Measurements from ENCODE around the gene HOXA4. TPM values are rescaled to one million over a fixed set of nuclear protein-coding genes. Genes with fewer than 3 reads are reported as not detected.

The HOXA4 gene
- total RNA-seq, 1 experiment from 2014 or later: 9.7 TPM

DNA sequence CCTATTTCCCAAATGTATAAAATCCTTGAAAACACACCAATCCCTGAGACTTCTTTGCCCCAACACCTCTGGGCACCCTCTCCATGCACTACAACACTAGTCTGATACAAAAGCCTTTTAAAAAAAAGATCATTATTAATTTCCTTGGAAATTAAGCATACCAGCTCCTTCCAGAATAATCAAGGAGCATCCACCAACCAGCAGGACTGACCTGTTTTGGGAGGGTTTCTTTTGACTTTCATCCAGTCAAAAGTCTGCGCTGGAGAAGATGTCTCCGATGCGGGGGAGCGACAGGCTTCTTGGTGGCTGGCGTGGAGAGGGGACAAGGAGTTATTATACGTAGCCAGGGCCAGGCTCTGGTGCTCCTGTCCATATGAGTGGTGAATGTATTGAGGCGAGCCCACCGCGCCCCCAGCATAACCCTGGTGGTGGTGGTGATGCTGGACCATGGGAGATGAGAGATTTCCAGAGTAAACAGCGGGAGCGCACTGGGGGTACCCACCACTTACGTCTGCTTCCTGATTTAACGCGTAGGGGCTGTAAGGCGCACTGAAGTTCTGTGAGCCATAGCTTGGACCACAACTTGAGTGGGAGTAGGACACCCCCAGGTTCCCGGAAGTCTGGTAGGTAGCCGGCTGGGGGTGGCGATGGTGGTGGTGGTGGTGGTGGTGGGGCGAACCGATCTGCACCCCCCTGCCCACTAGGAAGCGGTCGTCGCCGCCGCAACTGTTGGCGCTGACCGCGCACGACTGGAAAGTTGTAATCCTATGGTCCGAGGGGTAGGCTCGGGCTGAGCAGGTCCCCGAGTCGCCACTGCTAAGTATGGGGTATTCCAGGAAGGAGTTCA, 35.3 kb downstream of the HOXA4 start:
- DNase-seq (ENCODE audit: low read depth): no peak

DNA sequence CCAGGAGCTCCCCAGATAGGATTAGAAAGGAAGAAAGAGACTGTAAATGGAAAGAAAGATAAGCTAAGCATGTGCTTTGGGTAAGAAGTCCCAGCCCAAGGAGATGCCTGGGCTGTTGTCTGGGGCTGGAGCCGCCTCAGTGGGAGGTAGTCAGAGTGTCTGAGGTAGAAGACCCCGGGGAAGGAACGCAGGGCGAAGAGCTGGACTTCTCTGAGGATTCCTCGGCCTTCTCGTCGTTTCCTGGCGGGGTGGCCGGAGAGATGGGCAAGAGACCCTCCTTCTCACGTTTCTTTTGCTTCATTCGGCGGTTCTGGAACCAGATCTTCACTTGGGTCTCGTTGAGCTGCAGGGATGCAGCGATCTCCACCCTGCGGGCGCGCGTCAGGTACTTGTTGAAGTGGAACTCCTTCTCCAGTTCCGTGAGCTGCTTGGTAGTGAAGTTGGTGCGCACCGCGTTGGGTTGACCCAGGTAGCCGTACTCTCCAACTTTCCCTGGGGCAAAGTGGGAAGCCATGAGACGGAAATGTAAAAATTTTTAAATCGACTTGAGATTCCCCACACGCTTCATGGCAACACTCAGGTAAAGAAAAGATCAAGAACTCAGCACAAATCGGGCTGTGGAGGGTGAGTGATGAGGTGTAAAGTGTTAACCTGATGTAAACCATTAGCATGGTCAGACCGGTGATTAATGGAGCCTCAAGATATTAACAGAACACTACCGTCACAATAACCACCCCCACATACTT, 36.1 kb downstream of the HOXA4 start:
- DNase-seq (ENCODE audit: low read depth): no peak

DNA sequence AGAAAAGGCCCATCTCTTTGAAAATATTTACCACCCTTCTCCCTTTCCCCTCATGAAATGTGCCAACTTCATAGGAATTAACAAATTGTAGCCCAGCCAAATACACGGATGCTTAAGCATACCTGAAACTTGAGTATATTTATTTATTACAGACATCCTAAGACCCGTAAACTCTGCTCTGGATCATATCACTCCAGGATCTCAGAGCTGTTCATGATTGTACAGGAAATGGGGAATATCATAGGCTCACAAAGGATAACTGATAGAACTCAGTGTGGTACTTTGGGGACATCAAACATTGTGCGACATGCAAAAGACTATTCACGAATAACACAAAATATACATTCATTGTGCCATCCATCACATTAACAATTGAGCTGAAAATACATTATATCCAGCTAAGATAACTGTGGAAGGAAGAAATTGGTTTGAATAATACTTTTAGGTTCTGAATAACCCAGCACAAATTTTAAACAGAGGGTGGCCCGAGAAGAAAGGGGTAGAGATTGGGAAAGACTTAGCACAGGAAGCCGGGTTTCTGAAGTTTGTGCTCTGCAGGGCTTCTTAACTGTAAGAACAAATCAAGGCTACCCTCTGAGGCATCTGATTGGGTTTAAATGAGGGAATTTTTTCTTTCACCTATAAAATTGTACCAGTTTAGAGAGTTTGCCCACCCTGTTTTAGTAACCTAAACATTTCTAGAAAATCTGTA, 37.2 kb downstream of the HOXA4 start:
- no peak for DNase-seq (ENCODE audit: low read depth)

GRCh38 chr7:27092819-27093110, 37.8 kb downstream of the HOXA4 start:
- no peak for DNase-seq (ENCODE audit: low read depth)

DNA sequence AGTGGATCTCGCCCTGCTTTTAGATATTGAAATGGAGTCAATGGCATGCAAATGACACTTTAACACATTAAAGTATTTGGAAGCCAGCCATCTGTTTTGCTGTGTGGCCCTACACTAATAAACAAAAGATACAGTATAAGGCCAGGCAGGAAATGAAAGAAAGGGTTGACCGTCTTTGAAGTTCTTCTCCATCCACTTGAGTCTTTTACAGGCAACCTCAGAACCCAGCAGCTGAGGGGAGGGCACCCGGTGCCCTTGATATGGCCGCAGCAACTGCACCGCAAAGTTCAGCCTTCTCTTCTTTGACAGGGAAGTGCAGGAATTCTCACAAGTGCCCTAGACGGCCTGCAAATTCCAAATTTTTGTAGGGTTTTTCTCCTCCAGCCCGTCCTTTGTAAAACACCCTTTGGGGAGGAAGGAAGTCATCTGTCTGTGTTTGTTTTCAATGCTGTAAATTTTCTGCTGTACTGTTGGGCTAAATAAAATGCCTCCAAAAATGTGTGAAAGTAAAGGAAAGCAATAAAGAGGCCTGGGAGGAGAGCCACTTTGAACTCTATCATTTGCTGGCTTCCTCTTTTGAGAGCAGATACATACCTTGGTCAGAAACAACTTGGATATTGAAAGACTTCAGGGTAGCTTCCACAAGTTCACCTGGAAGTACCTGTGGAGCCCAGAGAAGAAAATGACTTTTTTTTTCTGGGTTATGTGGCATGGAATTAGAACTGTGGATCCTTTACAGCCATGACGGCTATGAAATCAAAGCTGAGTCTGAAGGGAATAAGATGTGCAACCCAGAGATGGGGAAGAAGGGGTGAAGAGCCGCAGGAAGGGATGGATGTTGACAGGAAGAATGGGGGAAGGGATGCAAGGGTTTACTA, 38.4 kb downstream of the HOXA4 start:
- DNase-seq (ENCODE audit: low read depth): no peak

- DNase-seq (ENCODE audit: low read depth): no peak
Measured at GRCh38 chr7:27091105-27091504, 39.5 kb downstream of the HOXA4 start.

DNA sequence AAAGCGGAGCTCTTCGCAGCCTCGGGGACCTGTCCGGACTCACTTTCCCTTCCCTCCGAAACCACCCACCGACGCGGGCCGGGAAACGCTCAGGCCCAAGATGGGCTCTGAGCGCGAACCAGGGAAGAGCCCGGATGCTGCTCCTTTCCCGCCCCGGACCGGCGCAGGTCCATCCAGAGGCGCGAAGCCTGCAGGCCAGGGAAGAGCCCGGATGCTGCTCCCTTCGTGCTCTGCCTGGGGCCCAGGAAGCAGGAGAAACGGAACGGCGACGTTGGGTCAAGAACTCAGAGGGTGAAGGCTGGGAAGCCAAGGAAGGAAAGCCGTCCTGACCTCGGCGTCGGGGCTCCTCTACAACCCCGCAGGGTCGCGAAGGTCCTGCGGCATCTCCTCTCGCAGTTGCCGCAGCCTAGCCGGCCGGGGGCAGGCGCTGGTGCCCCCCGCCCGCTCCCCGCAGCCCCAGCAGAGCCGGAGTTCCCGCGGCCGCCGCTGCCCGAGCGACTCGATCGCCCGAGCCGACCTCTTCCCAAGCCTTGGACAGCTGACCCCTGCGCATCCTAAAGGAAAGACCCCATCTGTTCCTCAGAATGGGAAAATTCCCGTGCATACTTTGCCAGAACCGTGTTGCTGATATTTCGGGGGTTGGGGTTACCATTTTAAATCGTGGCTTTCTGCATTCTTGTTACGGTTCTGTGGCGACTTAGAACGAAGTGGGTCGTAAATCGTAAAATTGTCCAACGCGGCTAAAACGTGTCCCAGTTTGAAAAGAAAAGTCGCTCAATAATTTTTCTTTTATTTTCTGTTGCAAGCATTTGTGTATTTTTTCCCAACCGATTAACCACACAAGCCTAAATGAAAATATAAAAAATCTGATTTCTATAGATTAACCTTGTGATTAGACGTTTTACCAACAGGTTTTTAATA, 42.3 kb downstream of the HOXA4 start:
- DNase-seq (ENCODE audit: low read depth): no peak

DNA sequence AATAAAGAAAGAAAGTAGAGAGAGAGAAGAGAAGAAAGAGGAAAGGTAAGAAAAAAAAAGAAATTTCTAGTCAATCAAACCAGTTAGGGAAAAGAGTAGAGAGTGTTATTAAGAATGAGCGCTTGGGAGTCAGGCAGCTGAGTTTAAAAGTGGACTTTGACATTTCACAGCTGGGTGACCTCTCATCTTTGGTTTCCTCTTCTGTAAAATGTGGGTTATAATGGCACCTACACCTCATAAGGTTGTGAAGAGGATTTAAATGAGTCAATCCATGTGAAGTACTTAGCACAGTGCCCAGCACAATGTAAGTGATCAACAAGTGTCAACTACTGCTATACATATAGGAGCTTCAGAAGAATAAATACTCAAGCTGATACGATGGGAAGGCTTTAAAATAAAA, 46.9 kb downstream of the HOXA4 start:
- DNase-seq (ENCODE audit: low read depth): no peak

- DNase-seq (ENCODE audit: low read depth): no peak
Measured at GRCh38 chr7:27082171-27082570, 48.4 kb downstream of the HOXA4 start.

- peak; percentile 26 for DNase-seq (ENCODE audit: low read depth)
Measured at GRCh38 chr7:27080844-27081436, 49.6 kb downstream of the HOXA4 start.

DNA sequence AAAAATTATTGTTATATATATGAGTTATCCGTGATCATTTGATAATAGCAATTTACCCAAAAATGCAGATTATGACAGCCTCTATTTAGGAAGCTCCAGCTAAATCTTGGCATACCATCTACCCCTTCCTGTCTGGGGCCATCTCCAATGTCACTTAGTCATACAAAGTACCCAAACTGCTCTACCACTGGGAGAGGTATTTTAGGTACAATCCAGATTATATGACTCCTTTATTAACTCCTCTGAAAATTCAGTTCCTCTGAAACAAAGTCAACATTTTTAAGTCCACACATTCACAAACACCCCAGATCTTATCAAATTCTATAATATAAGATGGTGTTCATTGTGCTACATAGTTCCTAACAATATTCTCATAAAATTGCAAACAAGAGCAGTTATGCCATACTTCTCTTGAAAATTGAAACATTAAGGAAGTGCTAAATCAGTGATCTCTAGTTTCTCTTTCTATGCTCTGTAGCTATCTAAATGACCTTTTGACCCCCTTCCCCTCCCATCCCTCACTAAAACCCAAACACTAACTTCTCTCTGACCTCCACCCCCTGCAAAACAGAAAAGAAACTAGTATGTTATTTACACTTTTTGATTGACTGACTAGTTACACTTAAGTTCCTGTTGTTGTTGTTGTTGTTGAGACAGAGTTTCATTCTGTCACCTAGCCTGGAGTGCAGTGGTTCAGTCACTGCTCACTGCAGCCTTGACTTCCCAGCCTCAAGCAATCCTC, 51.2 kb downstream of the HOXA4 start:
- peak; percentile 23 for DNase-seq (ENCODE audit: low read depth)

DNA sequence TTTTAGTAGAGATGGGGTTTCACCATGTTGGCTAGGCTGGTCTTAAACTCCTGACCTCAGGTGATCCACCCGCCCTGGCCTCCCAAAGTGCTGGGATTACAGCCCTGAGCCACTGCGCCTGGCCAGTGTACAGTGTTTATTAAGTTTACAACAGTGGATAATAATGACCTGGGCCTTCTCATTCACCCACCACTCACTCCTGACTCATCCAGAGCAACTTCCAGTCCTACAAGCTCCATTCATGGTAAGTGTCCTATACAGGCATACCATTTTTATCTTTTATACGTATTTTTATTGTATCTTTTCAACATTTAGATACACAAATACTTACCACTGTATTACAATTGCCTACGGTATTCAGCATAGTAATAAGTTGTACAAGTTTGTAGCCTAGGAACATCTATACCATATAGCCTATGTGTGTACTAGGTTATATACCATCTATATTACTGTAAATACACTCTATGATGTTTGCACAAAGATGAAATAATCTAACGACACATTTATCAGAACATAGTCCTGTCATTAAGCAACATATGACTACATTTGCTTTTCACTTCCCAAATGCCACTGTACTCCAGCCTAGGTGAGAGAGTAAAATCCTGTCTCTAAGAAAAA, 51.8 kb downstream of the HOXA4 start:
- no peak for DNase-seq (ENCODE audit: low read depth)

Other genes with a start within 250 kb of the HOXA4 start
- 6.2 and 7.3 TPM in 2 replicates for gene HOXA1, start 34.8 kb downstream of the HOXA4 start, total RNA-seq (2014; rRNA removed; shearing (Covaris generic))
- 0.84 and 1.1 TPM in 2 replicates for gene HOXA2, start 28.1 kb downstream of the HOXA4 start, total RNA-seq (2014; rRNA removed; shearing (Covaris generic))
- gene HOXA5, start 12.9 kb upstream of the HOXA4 start, total RNA-seq (2014; rRNA removed; shearing (Covaris generic)): 4.7 and 5.6 TPM in 2 replicates
- 1.8 and 7.2 TPM in 2 replicates for gene HOXA6, start 17.0 kb upstream of the HOXA4 start, total RNA-seq (2014; rRNA removed; shearing (Covaris generic))
- gene HOXA3, start 21.8 kb upstream of the HOXA4 start, total RNA-seq (2014; rRNA removed; shearing (Covaris generic)): 0.98 and 4.7 TPM in 2 replicates
- 16.4 and 19.7 TPM in 2 replicates for gene HOXA7, start 25.9 kb upstream of the HOXA4 start, total RNA-seq (2014; rRNA removed; shearing (Covaris generic))
- 0.12 TPM in 1 of 2 replicates, not detected in the other for gene HOXA9, start 34.8 kb upstream of the HOXA4 start, total RNA-seq (2014; rRNA removed; shearing (Covaris generic))
- gene HOXA10, start 43.6 kb upstream of the HOXA4 start, total RNA-seq (2014; rRNA removed; shearing (Covaris generic)): 12.9 and 18.7 TPM in 2 replicates
- 1.4 and 1.9 TPM in 2 replicates for gene HOXA11, start 54.5 kb upstream of the HOXA4 start, total RNA-seq (2014; rRNA removed; shearing (Covaris generic))
- 1.7 and 2.3 TPM in 2 replicates for gene HOXA13, start 69.3 kb upstream of the HOXA4 start, total RNA-seq (2014; rRNA removed; shearing (Covaris generic))
- gene EVX1, start 112.0 kb upstream of the HOXA4 start, total RNA-seq (2014; rRNA removed; shearing (Covaris generic)): not detected in 2 replicates

All from RPMI7951 (cell line).